ENCODE measurements around the gene NLGN2. TPM values are rescaled to one million over a fixed set of nuclear protein-coding genes. Genes with fewer than 3 reads are reported as not detected.
A peak's percentile ranks its signal among the peaks of the same experiment; 100 is the strongest.

Gene NLGN2
- total and polyA plus RNA-seq, 2 of the 8 experiments (the other 6 are each of a cell fraction or from before 2014, with no cell fraction given) = 21.2 to 62.8 TPM

DNA sequence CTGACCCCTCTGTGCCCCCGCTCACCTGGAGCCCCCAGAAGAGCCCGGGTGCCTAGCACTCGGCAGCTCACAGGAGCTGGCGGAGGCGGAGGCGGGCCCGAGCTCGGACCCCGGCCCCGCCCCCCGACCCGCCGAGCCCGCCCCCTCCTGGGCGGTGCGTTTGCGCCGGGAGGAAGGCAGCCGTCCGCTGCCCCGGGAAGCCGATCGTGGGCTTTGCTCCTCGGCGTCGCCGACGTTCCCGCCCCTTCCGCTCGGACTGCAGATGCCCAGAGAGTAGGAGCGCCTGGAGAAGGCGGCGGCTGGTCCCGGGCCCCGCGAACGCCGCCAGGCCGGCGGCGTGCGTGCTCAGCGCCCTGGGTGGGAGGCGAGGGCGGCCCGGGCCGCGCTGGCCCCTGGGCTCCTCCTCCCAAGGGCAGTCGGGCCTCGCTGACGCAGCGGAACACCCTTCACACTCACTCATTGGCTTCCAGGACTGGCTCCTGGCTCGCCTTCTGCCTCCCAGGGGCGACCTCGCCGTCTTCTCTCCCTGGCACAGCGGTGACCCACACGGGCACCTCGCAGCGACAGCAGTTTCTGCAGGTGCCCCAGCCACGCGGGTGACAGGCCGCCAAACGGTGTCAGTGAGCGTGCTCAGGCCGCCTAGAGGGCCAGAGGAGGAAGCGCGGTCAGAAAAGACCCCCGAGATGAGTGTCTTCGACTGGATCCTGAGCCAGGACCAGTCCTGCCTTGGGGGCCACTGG lies 13.0 kb upstream of the NLGN2 start, which contains the start of gene PLSCR3 (continued):
- TF ChIP-seq RBBP5 (IDR thresholded peaks at IDR 0.05; ENCODE audit: borderline replicate concordance, low read depth, low read length) (no peak), KDM4A (IDR thresholded peaks at IDR 0.05; ENCODE audit: low read depth, low read length, severe bottlenecking) (peak; percentile 24), CREB1 (IDR thresholded peaks at IDR 0.05) (peak; percentile 49; the same call in 1 of the 2 replicates), POU5F1 (IDR thresholded peaks at IDR 0.05; ENCODE audit: low read depth, low read length) (no peak), BACH1 (IDR thresholded peaks at IDR 0.05; ENCODE audit: low read length) (no peak), YY1 (IDR thresholded peaks at IDR 0.05; ENCODE audit: low read depth, low read length) (no peak), CHD1 (IDR thresholded peaks at IDR 0.05; ENCODE audit: low read depth, low read length) (no peak), KDM5A (IDR thresholded peaks at IDR 0.05; ENCODE audit: low read length) (no peak), SIN3A (conservative IDR thresholded peaks at IDR 0.05 in 1 of 2, IDR thresholded peaks at IDR 0.05 in 1 of 2; ENCODE audit: low read depth in 1 of 2, low read length in 2 of 2) (peak; percentile 62 to 93; a peak in 3 of 4 replicates), ATF2 (IDR thresholded peaks at IDR 0.05; ENCODE audit: low read length) (no peak), SIX5 (IDR thresholded peaks at IDR 0.05; ENCODE audit: low read depth, low read length) (no peak), JUN (IDR thresholded peaks at IDR 0.05; ENCODE audit: low read depth, low read length) (no peak), NANOG (IDR thresholded peaks at IDR 0.05; ENCODE audit: insufficient read depth, low read depth, low read length, poor library complexity, severe bottlenecking) (no peak), GABPA (IDR thresholded peaks at IDR 0.05; ENCODE audit: borderline replicate concordance, insufficient read depth, low read length) (no peak), MAFK (IDR thresholded peaks at IDR 0.05; ENCODE audit: low read depth, low read length) (peak; percentile 9; the same call in 1 of the 2 replicates), TBP (IDR thresholded peaks at IDR 0.05; ENCODE audit: low read depth, low read length) (no peak), HDAC2 (IDR thresholded peaks at IDR 0.05; ENCODE audit: borderline replicate concordance in 1 of 2, low read depth in 2 of 2, low read length in 2 of 2) (peak in 1 of 2 experiments; percentile 63; a peak in 1 of 4 replicates), EP300 (IDR thresholded peaks at IDR 0.05; ENCODE audit: borderline replicate concordance in 1 of 2, low read depth in 2 of 2, low read length in 2 of 2) (no peak), SIRT6 (IDR thresholded peaks at IDR 0.05; ENCODE audit: low read length) (no peak), CTBP2 (IDR thresholded peaks at IDR 0.05; ENCODE audit: borderline replicate concordance, insufficient read depth, insufficient read length, low read length) (peak; percentile 65), POLR2AphosphoS5 (IDR thresholded peaks at IDR 0.05; ENCODE audit: low read depth, low read length) (no peak), RFX5 (IDR thresholded peaks at IDR 0.05; ENCODE audit: borderline replicate concordance, low read depth, low read length) (no peak)
